HG03045 (cell line): Measurements from ENCODE around the gene STXBP2.
A peak's percentile ranks its signal among the peaks of the same experiment; 100 is the strongest.

Source experiments
- ATAC-seq: cut with Tn5 transposase; IDR thresholded peaks from one replicate; pipeline ENCODE4 v1.9.1; 2021; ENCODE audit warnings: mild to moderate bottlenecking, moderate library complexity; ENCODE audit not compliant: unreplicated experiment

STXBP2 gene

GRCh38 chr19:7636691-7637373 lies at the start of gene STXBP2:
TSS of gene STXBP2 (plus strand) at chr19:7637110. CDS start at chr19:7637150, 40 bp downstream.
- peak; percentile 69 for ATAC-seq

GRCh38 chr19:7589822-7590221 lies 47.1 kb upstream of the STXBP2 start:
- ATAC-seq, result no peak

- no peak for ATAC-seq
Observed at GRCh38 chr19:7590256-7590655, 46.7 kb upstream of the STXBP2 start.

- no peak for ATAC-seq
Observed at GRCh38 chr19:7595466-7596133, 41.3 kb upstream of the STXBP2 start, which contains the start of gene CAMSAP3. TSS of gene CAMSAP3 (plus strand) at chr19:7595863. CDS start at chr19:7596003, 140 bp downstream.

GRCh38 chr19:7596211-7596937 lies 40.5 kb upstream of the STXBP2 start:
- ATAC-seq, result no peak

GRCh38 chr19:7597689-7598088 lies 39.2 kb upstream of the STXBP2 start:
- no peak for ATAC-seq

- no peak for ATAC-seq
Observed at GRCh38 chr19:7598180-7598579, 38.7 kb upstream of the STXBP2 start.

- ATAC-seq, result no peak
Observed at GRCh38 chr19:7600721-7601120, 36.2 kb upstream of the STXBP2 start.

GRCh38 chr19:7602240-7602934 lies 34.5 kb upstream of the STXBP2 start:
- no peak for ATAC-seq

- ATAC-seq, result no peak
Observed at GRCh38 chr19:7602935-7603497, 33.9 kb upstream of the STXBP2 start.

- ATAC-seq, result no peak
Observed at GRCh38 chr19:7603919-7604318, 33.0 kb upstream of the STXBP2 start.

GRCh38 chr19:7605490-7606222 lies 31.3 kb upstream of the STXBP2 start:
- no peak for ATAC-seq

- ATAC-seq, result no peak
Observed at GRCh38 chr19:7606289-7606688, 30.6 kb upstream of the STXBP2 start.

- ATAC-seq, result no peak
Observed at GRCh38 chr19:7607212-7607873, 29.6 kb upstream of the STXBP2 start.

- no peak for ATAC-seq
Observed at GRCh38 chr19:7607874-7608560, 28.9 kb upstream of the STXBP2 start.

- no peak for ATAC-seq
Observed at GRCh38 chr19:7610491-7611240, 26.2 kb upstream of the STXBP2 start.

- ATAC-seq, result no peak
Observed at GRCh38 chr19:7611541-7612279, 25.2 kb upstream of the STXBP2 start.
